Dermis microvascular lymphatic vessel endothelial cell (primary cell): ENCODE data around the gene MMP28. TPM values are rescaled to one million over a fixed set of nuclear protein-coding genes. Genes with fewer than 3 reads are reported as not detected.
A peak's percentile ranks its signal among the peaks of the same experiment; 100 is the strongest.
"Not testable (repeated sequence)": the region's sequence is repeated elsewhere in the genome, so short reads cannot be mapped to it uniquely, and the experiment has no call there.

Experiments used
- DNase-seq, 2 donors: peaks; one replicate each; pipeline versions ENCODE4 v3.0.0 to v3.0.0-alpha.2; 2010; ENCODE audit warnings: low read depth in 2 of 2
- total RNA-seq: library from RNA; depleted of rRNA; stranded (reverse); fragments of >200 nt; gene quantifications from 2 replicates; pipeline ENCODE4 v1.2.1, GENCODE V29; 2014

Gene MMP28
- total RNA-seq, 1 donor from 2014 or later = 1.3 TPM

GRCh38 chr17:35765756-35766488, 29.5 kb downstream of the MMP28 start:
- no peak for DNase-seq

- no peak for DNase-seq
Measured at GRCh38 chr17:35765086-35765710, 30.2 kb downstream of the MMP28 start.

- peak; percentile 65 to 91 for DNase-seq
Measured at GRCh38 chr17:35764123-35764991, 31.1 kb downstream of the MMP28 start.

GRCh38 chr17:35763767-35764122, 31.7 kb downstream of the MMP28 start:
- DNase-seq = no peak

GRCh38 chr17:35761601-35762000, 33.8 kb downstream of the MMP28 start:
- DNase-seq = no peak

- no peak for DNase-seq
Measured at GRCh38 chr17:35760587-35760986, 34.9 kb downstream of the MMP28 start, which contains the start of gene C17orf50. Gene C17orf50 (plus strand): TSS chr17:35760887. CDS start chr17:35760942, 55 bp downstream.

- DNase-seq = no peak
Measured at GRCh38 chr17:35757243-35757642, 38.2 kb downstream of the MMP28 start.

GRCh38 chr17:35752945-35753764, 42.3 kb downstream of the MMP28 start, which contains the start of gene GAS2L2:
Gene GAS2L2 (minus strand): TSS chr17:35753239. CDS start chr17:35752850, 389 bp downstream.
- DNase-seq = no peak

- peak in 1 of 2 donors; percentile 30 for DNase-seq
Measured at GRCh38 chr17:35752471-35752870, 43.0 kb downstream of the MMP28 start.

- DNase-seq = not testable (repeated sequence)
Measured at GRCh38 chr17:35751541-35751940, 43.9 kb downstream of the MMP28 start.

GRCh38 chr17:35750526-35751395, 44.7 kb downstream of the MMP28 start:
- DNase-seq = no peak

GRCh38 chr17:35749560-35750412, 45.7 kb downstream of the MMP28 start:
- DNase-seq = no peak

GRCh38 chr17:35748979-35749378, 46.5 kb downstream of the MMP28 start:
- no peak for DNase-seq

GRCh38 chr17:35748341-35748841, 47.0 kb downstream of the MMP28 start:
- DNase-seq = peak in 1 of 2 donors; percentile 24

GRCh38 chr17:35747540-35748017, 47.9 kb downstream of the MMP28 start:
- peak; percentile 67 to 80 for DNase-seq

GRCh38 chr17:35745749-35746320, 49.6 kb downstream of the MMP28 start:
- no peak for DNase-seq

- no peak for DNase-seq
Measured at GRCh38 chr17:35745246-35745645, 50.2 kb downstream of the MMP28 start.

- DNase-seq = no peak
Measured at GRCh38 chr17:35744830-35745229, 50.6 kb downstream of the MMP28 start.
